H1 (cell line): ENCODE data around the gene SND1. TPM values are rescaled to one million over a fixed set of nuclear protein-coding genes. Genes with fewer than 3 reads are reported as not detected.

Source experiments
- E2F6 ChIP-seq: IDR thresholded peaks from 2 replicates; pipeline ENCODE4 v1.6.1; 2012; ENCODE audit warnings: inconsistent platforms
- TAF7 ChIP-seq: optimal IDR thresholded peaks from 2 replicates; pipeline ENCODE3; 2011; ENCODE audit warnings: low read depth, mild to moderate bottlenecking, inconsistent platforms, low read length, moderate library complexity, borderline replicate concordance
- YY1 ChIP-seq: IDR thresholded peaks from 2 replicates; pipeline ENCODE4 v1.6.1; 2011; ENCODE audit warnings: low read depth, mild to moderate bottlenecking, low read length
- polyA plus RNA-seq, 7 experiments: library from polyadenylated mRNA; depleted of rRNA in 3 of 7; stranded (reverse) in 5 of 7; unstranded in 2 of 7; fragments of >200 nt in 5 of 7; fragments of 200-250 nt in 2 of 7; gene quantifications; 1 replicate in 5 of 7; 2 replicates in 1 of 7; 4 replicates in 1 of 7; pipeline versions ENCODE4 v1.2.1 to v1.2.3, GENCODE V29; 2011 to 2013; ENCODE audit warnings: missing spikeins in 2 of 7, mixed read lengths in 2 of 7
- total RNA-seq: library from RNA; stranded (reverse); fragmentation: NEBNext Ultra II Directional; extraction: Animal tissue kit (Norgen Biotek cat#: 25700); gene quantifications from 2 replicates; pipeline ENCODE4 v1.2.1, GENCODE V29; 2021

SND1 gene
- total and polyA plus RNA-seq, 2 of the 8 experiments (the other 6 are each of a cell fraction or from before 2014, with no cell fraction given) = 122 to 290 TPM

GRCh38 chr7:127870231-127870907 is 218.4 kb downstream of the SND1 start (continued):
- TF ChIP-seq E2F6 (no peak), TAF7 (no peak), YY1 (no peak)
